Urinary bladder (tissue), 4 donors: Measurements from ENCODE around the gene WBP2NL. TPM values are rescaled to one million over a fixed set of nuclear protein-coding genes. Genes with fewer than 3 reads are reported as not detected.

ENCODE experiments used
- DNase-seq: peaks from one replicate; pipeline ENCODE4 v3.0.0-alpha.2; 2015; ENCODE audit errors: extremely low spot score
- H3K27ac ChIP-seq: one replicate; pipeline ENCODE4 v1.5.1; 2013; ENCODE audit warnings: low read depth, mild to moderate bottlenecking, moderate library complexity
- H3K36me3 ChIP-seq: one replicate; pipeline ENCODE4 v1.6.1; 2013; ENCODE audit warnings: mild to moderate bottlenecking, moderate library complexity; ENCODE audit not compliant: insufficient read depth
- H3K4me1 ChIP-seq: one replicate; pipeline ENCODE4 v1.6.1; 2013; ENCODE audit warnings: mild to moderate bottlenecking, moderate library complexity; ENCODE audit not compliant: insufficient read depth
- H3K4me3 ChIP-seq: one replicate; pipeline ENCODE4 v1.5.1; 2013; ENCODE audit warnings: low read depth, low read length
- WGBS: extraction: QIAGEN DNeasy Blood & Tissue Kit; methylation state at CpG from one replicate; pipeline ENCODE4 v1.1.7; 2013; 5-methylcytosine and 5-hydroxymethylcytosine counted together
- polyA plus RNA-seq: library from polyadenylated mRNA; stranded (reverse); fragments of 200-250 nt; gene quantifications from one replicate; pipeline ENCODE4 v1.2.3, GENCODE V29; 2013
- small RNA-seq: library from RNA; depleted of rRNA; stranded (forward); fragments of <200 nt; gene quantifications from one replicate; pipeline ENCODE3, GENCODE V24; 2014
- total RNA-seq: library from RNA; depleted of rRNA; stranded (reverse); fragments of >200 nt; gene quantifications from one replicate; pipeline ENCODE4 v1.2.3, GENCODE V29; 2014
- donor health status: healthy with polysubstance abuse.
- donor health status: healthy.

The WBP2NL gene
- total and polyA plus RNA-seq, 2 donors: 0.98 to 5.2 TPM

- Histone ChIP-seq H3K27ac (no peak overlapping the region), H3K4me3 (no peak overlapping the region), H3K36me3 (no peaks in the 10 kb centered on the region), H3K4me1 (no peaks in the 10 kb centered on the region)
- DNase-seq: no peak
- WGBS: 89% methylated on average over 20 of the region's 20 CpGs
Measured at GRCh38 chr22:42076764-42077485, 78.3 kb downstream of the WBP2NL start.

- WGBS: 89% methylated on average over 21 of the region's 21 CpGs
- no peaks in the 10 kb centered on the region for H3K4me1 ChIP-seq
Measured at GRCh38 chr22:42077486-42078125, 79.0 kb downstream of the WBP2NL start.

More at GRCh38 chr22:42077486-42078125, 79.0 kb downstream of the WBP2NL start:
- Histone ChIP-seq H3K27ac (no peak overlapping the region), H3K4me3 (no peak overlapping the region), H3K36me3 (no peaks in the 10 kb centered on the region)
- no peak for DNase-seq

Small RNA genes within 50 kb of the gene (small RNA-seq; reads per million reads assigned to genes)
- not detected for gene SNORD13P1

Other genes with a start within 250 kb of the WBP2NL start
- gene CCDC134, start 198.1 kb upstream of the WBP2NL start, total RNA-seq: 15.0 TPM
- gene CCDC134, start 198.1 kb upstream of the WBP2NL start, polyA plus RNA-seq: 2.4 TPM
- 49.7 TPM for gene SREBF2, start 165.7 kb upstream of the WBP2NL start, total RNA-seq
- 51.3 TPM for gene SREBF2, start 165.7 kb upstream of the WBP2NL start, polyA plus RNA-seq
- gene SHISA8, start 83.7 kb upstream of the WBP2NL start, total RNA-seq: not detected
- gene SHISA8, start 83.7 kb upstream of the WBP2NL start, polyA plus RNA-seq: not detected
- gene TNFRSF13C, start 72.0 kb upstream of the WBP2NL start, total RNA-seq: 0.53 TPM
- 0.06 TPM for gene TNFRSF13C, start 72.0 kb upstream of the WBP2NL start, polyA plus RNA-seq
- 6.2 TPM for gene CENPM, start 51.6 kb upstream of the WBP2NL start, total RNA-seq
- 1.1 TPM for gene CENPM, start 51.6 kb upstream of the WBP2NL start, polyA plus RNA-seq
- gene SEPTIN3, start 29.3 kb upstream of the WBP2NL start, total RNA-seq: 1.7 TPM
- gene SEPTIN3, start 29.3 kb upstream of the WBP2NL start, polyA plus RNA-seq: 0.49 TPM
- gene NAGA, start 72.0 kb downstream of the WBP2NL start, total RNA-seq: 38.6 TPM
- gene NAGA, start 72.0 kb downstream of the WBP2NL start, polyA plus RNA-seq: 30.9 TPM
- gene PHETA2, start 75.5 kb downstream of the WBP2NL start, total RNA-seq: 26.0 TPM
- gene PHETA2, start 75.5 kb downstream of the WBP2NL start, polyA plus RNA-seq: 17.3 TPM
- 10.0 TPM for gene SMDT1, start 80.9 kb downstream of the WBP2NL start, total RNA-seq
- 86.1 TPM for gene SMDT1, start 80.9 kb downstream of the WBP2NL start, polyA plus RNA-seq
- 54.0 TPM for gene NDUFA6, start 92.0 kb downstream of the WBP2NL start, total RNA-seq
- 118 TPM for gene NDUFA6, start 92.0 kb downstream of the WBP2NL start, polyA plus RNA-seq
- gene CYP2D6, start 132.0 kb downstream of the WBP2NL start, total RNA-seq: 0.48 TPM
- gene CYP2D6, start 132.0 kb downstream of the WBP2NL start, polyA plus RNA-seq: 0.61 TPM